Sigmoid colon (tissue), 7 donors: Measurements from ENCODE around the gene COL4A5. TPM values are rescaled to one million over a fixed set of nuclear protein-coding genes. Genes with fewer than 3 reads are reported as not detected.
A peak's percentile ranks its signal among the peaks of the same experiment; 100 is the strongest.

Source experiments
- DNase-seq: peaks from one replicate; pipeline ENCODE4 v3.0.0-alpha.2; 2019
- H3K27ac ChIP-seq, 4 donors: fragments of 200-600 bp; sonication (generic); one replicate each; pipeline ENCODE4 v1.5.1; 2016 to 2019; ENCODE audit warnings: mild to moderate bottlenecking in 1 of 4
- H3K27me3 ChIP-seq, 3 donors: fragments of 200-600 bp; sonication (generic); one replicate each; pipeline ENCODE4 v1.5.1; 2019; ENCODE audit warnings: mild to moderate bottlenecking in 1 of 3
- H3K36me3 ChIP-seq, 4 donors: fragments of 200-600 bp; sonication (generic); one replicate each; pipeline ENCODE4 v1.5.1; 2016 to 2019
- H3K4me1 ChIP-seq, 4 donors: fragments of 200-600 bp; sonication (generic); one replicate each; pipeline ENCODE4 v1.5.1; 2017 to 2019
- H3K4me3 ChIP-seq, 4 donors: fragments of 200-600 bp; sonication (generic); one replicate each; pipeline ENCODE4 v1.5.1; 2017 to 2019; ENCODE audit warnings: mild to moderate bottlenecking in 2 of 4, moderate library complexity in 1 of 4
- H3K9me3 ChIP-seq, 4 donors: fragments of 200-600 bp in 3 of 4; sonication (generic) in 3 of 4; one replicate each; pipeline versions ENCODE4 v1.5.1 to v1.6.1; 2013 to 2019
- CTCF ChIP-seq, 4 experiments: fragments of 450-650 bp in 3 of 4; fragments of 200-600 bp in 1 of 4; IDR thresholded peaks; one replicate each; pipeline ENCODE4 v1.5.1; 2016 to 2019; ENCODE audit warnings: antibody characterized with exemption in 4 of 4, mild to moderate bottlenecking in 3 of 4, moderate library complexity in 2 of 4
- EP300 ChIP-seq, 4 donors: sonication (generic); formaldehyde crosslinking; IDR thresholded peaks; one replicate each; pipeline ENCODE4 v1.6.1; 2017; ENCODE audit warnings: antibody characterized with exemption in 4 of 4
- POLR2A ChIP-seq, 2 donors: fragments of 450-650 bp; IDR thresholded peaks; one replicate each; pipeline ENCODE4 v1.6.1; 2016; ENCODE audit warnings: antibody characterized with exemption in 2 of 2, mild to moderate bottlenecking in 2 of 2, moderate library complexity in 2 of 2
- POLR2AphosphoS5 ChIP-seq, 4 donors: sonication (generic); formaldehyde crosslinking; IDR thresholded peaks; one replicate each; pipeline ENCODE4 v1.6.1; 2017; ENCODE audit warnings: antibody characterized with exemption in 4 of 4
- WGBS, 2 donors: extraction: QIAGEN DNeasy Blood & Tissue Kit; methylation state at CpG; one replicate each; pipeline ENCODE4 v1.1.7; 2013; 5-methylcytosine and 5-hydroxymethylcytosine counted together
- intact Hi-C: fragments of 100-400 bp; cut with DNase I; formaldehyde crosslinking; loops from one replicate; pipeline ENCODE4 v1.15.1; 2023
- polyA plus RNA-seq, 3 donors: library from polyadenylated mRNA; stranded (reverse); fragments of 200-250 nt; gene quantifications; one replicate each; pipeline ENCODE4 v1.2.3, GENCODE V29; 2013
- total RNA-seq, 4 donors: library from RNA; depleted of rRNA; stranded (reverse); fragments of >200 nt; gene quantifications; one replicate each; pipeline ENCODE4 v1.1.0, GENCODE V29; 2016
- donor health status: healthy with polysubstance abuse.
- donor health status: Bipolar disorder and iron deficiency.
- donor health status: healthy.

COL4A5 gene
- total and polyA plus RNA-seq, 7 donors, result 0.23 to 19.4 (median 4.6) TPM

GRCh38 chrX:108447303-108447702, 7.7 kb downstream of the COL4A5 start:
- no peaks in the 10 kb centered on the region for H3K36me3 ChIP-seq
- no peaks in the 10 kb centered on the region for H3K27me3 ChIP-seq
- DNase-seq, result no peak
- no peaks in the 10 kb centered on the region for H3K9me3 ChIP-seq
- WGBS, 2 donors, result 43 to 83% methylated on average over 2 of the region's 2 CpGs
- TF ChIP-seq POLR2A (IDR thresholded peaks at IDR 0.05) (no peak), CTCF (IDR thresholded peaks at IDR 0.05) (no peak), POLR2AphosphoS5 (IDR thresholded peaks at IDR 0.05) (no peak), EP300 (IDR thresholded peaks at IDR 0.05) (no peak)
- H3K27ac ChIP-seq, result peak overlapping the region in 1 of 4 donors; percentile 22
- no peak overlapping the region for H3K4me3 ChIP-seq
- intact Hi-C loops, result no loop called here
- no peaks in the 10 kb centered on the region for H3K4me1 ChIP-seq

GRCh38 chrX:108453841-108454240, 14.2 kb downstream of the COL4A5 start:
- DNase-seq, result no peak
- Histone ChIP-seq H3K36me3 (no peaks in the 10 kb centered on the region), H3K27me3 (no peaks in the 10 kb centered on the region), H3K4me3 (no peak overlapping the region), H3K27ac (no peak overlapping the region), H3K9me3 (no peaks in the 10 kb centered on the region), H3K4me1 (no peaks in the 10 kb centered on the region)
- TF ChIP-seq POLR2AphosphoS5 (IDR thresholded peaks at IDR 0.05), result no peak
- TF ChIP-seq POLR2A (IDR thresholded peaks at IDR 0.05), result no peak
- no peak for TF ChIP-seq EP300 (IDR thresholded peaks at IDR 0.05)
- no peak for TF ChIP-seq CTCF (IDR thresholded peaks at IDR 0.05)
- 87% methylated on average over 3 of the region's 3 CpGs for WGBS, 2 donors
- intact Hi-C loops, result no loop called here

- no peak for DNase-seq
- Histone ChIP-seq H3K9me3 (no peaks in the 10 kb centered on the region), H3K4me1 (no peaks in the 10 kb centered on the region), H3K27ac (peak overlapping the region in 1 of 4 donors; percentile 59), H3K36me3 (no peaks in the 10 kb centered on the region), H3K27me3 (no peaks in the 10 kb centered on the region), H3K4me3 (no peak overlapping the region)
- WGBS, 2 donors, result 65 to 69% methylated on average over 4 of the region's 4 CpGs
- intact Hi-C loops, result no loop called here
- no peak for TF ChIP-seq CTCF (IDR thresholded peaks at IDR 0.05)
- TF ChIP-seq POLR2A (IDR thresholded peaks at IDR 0.05), result no peak
- no peak for TF ChIP-seq POLR2AphosphoS5 (IDR thresholded peaks at IDR 0.05)
- no peak for TF ChIP-seq EP300 (IDR thresholded peaks at IDR 0.05)
Observed at GRCh38 chrX:108456971-108457477, 17.4 kb downstream of the COL4A5 start.

DNA sequence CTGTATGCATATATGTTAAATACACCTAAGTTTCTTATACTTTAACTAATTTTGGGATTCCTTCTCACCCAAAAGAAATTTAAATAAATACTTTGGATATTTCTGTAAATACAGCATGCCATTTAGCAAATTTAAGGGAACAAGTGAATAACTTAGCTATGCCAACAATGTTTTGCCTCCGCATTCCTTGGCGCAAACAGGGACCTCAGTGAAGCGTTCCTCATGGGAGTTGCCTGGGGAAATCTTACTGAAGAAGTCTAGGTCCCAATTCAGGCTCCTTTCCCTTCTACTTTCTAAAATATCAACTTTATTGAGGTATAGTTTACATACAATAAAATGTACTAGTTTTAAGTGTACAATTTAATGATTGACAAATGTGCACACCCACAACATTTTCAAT, 25.0 kb downstream of the COL4A5 start:
- WGBS, 2 donors, result 88 to 90% methylated on average over 3 of the region's 3 CpGs
- TF ChIP-seq POLR2A (IDR thresholded peaks at IDR 0.05), result no peak
- TF ChIP-seq CTCF (IDR thresholded peaks at IDR 0.05), result no peak
- TF ChIP-seq POLR2AphosphoS5 (IDR thresholded peaks at IDR 0.05), result no peak
- no peak for TF ChIP-seq EP300 (IDR thresholded peaks at IDR 0.05)
- intact Hi-C loops, result no loop called here

DNA sequence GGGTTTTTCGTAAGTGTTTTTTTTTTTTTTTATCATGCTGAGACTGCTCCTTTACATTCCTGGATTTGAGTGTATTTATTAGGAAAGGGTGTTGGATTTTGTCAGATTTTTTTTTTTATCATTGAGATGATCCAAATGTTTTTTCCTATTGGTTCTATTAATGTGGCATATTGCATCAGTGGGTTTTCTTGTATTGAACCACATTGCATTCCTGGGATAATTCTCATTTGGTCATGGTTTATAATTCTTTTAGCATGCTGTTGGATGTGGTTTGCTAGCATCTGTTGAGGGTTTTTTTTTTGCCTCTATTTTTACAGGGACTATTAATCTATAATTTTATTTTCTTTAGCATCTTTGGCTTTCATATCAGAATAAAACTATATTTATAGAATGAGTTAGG, 28.8 kb downstream of the COL4A5 start:
- intact Hi-C loops, result no loop called here
- no peak for DNase-seq
- WGBS, 2 donors, result 90 to 91% methylated on average over 1 of the region's 1 CpG
- Histone ChIP-seq H3K4me1 (no peaks in the 10 kb centered on the region), H3K27me3 (no peaks in the 10 kb centered on the region), H3K36me3 (no peaks in the 10 kb centered on the region), H3K27ac (peak overlapping the region in 1 of 4 donors; percentile 43), H3K4me3 (no peak overlapping the region), H3K9me3 (no peaks in the 10 kb centered on the region)
- no peak for TF ChIP-seq POLR2AphosphoS5 (IDR thresholded peaks at IDR 0.05)
- TF ChIP-seq CTCF (IDR thresholded peaks at IDR 0.05), result no peak
- no peak for TF ChIP-seq POLR2A (IDR thresholded peaks at IDR 0.05)
- TF ChIP-seq EP300 (IDR thresholded peaks at IDR 0.05), result no peak

More for the DNA sequence above, 25.0 kb downstream of the COL4A5 start:
- Histone ChIP-seq H3K4me3 (no peak overlapping the region), H3K4me1 (no peaks in the 10 kb centered on the region), H3K36me3 (no peaks in the 10 kb centered on the region), H3K27me3 (no peaks in the 10 kb centered on the region), H3K9me3 (no peaks in the 10 kb centered on the region), H3K27ac (peak overlapping the region in 1 of 4 donors; percentile 48)
- no peak for DNase-seq
